ENCODE data around the gene GULP1.

- TF ChIP-seq, protein P1, sequence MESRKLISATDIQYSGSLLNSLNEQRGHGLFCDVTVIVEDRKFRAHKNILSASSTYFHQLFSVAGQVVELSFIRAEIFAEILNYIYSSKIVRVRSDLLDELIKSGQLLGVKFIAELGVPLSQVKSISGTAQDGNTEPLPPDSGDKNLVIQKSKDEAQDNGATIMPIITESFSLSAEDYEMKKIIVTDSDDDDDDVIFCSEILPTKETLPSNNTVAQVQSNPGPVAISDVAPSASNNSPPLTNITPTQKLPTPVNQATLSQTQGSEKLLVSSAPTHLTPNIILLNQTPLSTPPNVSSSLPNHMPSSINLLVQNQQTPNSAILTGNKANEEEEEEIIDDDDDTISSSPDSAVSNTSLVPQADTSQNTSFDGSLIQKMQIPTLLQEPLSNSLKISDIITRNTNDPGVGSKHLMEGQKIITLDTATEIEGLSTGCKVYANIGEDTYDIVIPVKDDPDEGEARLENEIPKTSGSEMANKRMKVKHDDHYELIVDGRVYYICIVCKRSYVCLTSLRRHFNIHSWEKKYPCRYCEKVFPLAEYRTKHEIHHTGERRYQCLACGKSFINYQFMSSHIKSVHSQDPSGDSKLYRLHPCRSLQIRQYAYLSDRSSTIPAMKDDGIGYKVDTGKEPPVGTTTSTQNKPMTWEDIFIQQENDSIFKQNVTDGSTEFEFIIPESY (IDR thresholded peaks at IDR 0.05; ENCODE audit: extremely low read depth, insufficient replicate concordance, low read length), result no peak
- TF ChIP-seq CTCF (IDR thresholded peaks at IDR 0.05 in 2 of 3, conservative IDR thresholded peaks at IDR 0.05 in 1 of 3; ENCODE audit: borderline replicate concordance in 1 of 3, insufficient read depth in 1 of 3, low read depth in 2 of 3, low read length in 2 of 3), result no peak
- no peak for TF ChIP-seq POLR2A (IDR thresholded peaks at IDR 0.05; ENCODE audit: borderline replicate concordance, extremely low read depth, insufficient read depth, insufficient read length)
- TF ChIP-seq SP1 (IDR thresholded peaks at IDR 0.05; ENCODE audit: low read depth), result no peak
- no peak for TF ChIP-seq SIN3A (IDR thresholded peaks at IDR 0.05; ENCODE audit: low read depth)
- TF ChIP-seq YY1 (IDR thresholded peaks at IDR 0.05; ENCODE audit: extremely low read depth, insufficient replicate concordance, low read depth, low read length), result no peak
- no peak for TF ChIP-seq EZH2phosphoT487 (IDR thresholded peaks at IDR 0.05; ENCODE audit: borderline replicate concordance)
- TF ChIP-seq POLR2AphosphoS5 (IDR thresholded peaks at IDR 0.05; ENCODE audit: low read depth, low read length), result no peak
- TF ChIP-seq TCF7L2 (IDR thresholded peaks at IDR 0.05; ENCODE audit: borderline replicate concordance, extremely low read depth, insufficient read depth, insufficient read length), result no peak
- TF ChIP-seq ZNF274 (IDR thresholded peaks at IDR 0.05; ENCODE audit: low read depth, low read length), result no peak
- TF ChIP-seq JUND (IDR thresholded peaks at IDR 0.05), result no peak
- TF ChIP-seq, protein P2, sequence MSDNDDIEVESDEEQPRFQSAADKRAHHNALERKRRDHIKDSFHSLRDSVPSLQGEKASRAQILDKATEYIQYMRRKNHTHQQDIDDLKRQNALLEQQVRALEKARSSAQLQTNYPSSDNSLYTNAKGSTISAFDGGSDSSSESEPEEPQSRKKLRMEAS (IDR thresholded peaks at IDR 0.05), result no peak
- no peak for TF ChIP-seq FOSL1 (IDR thresholded peaks at IDR 0.05; ENCODE audit: low read depth)
- TF ChIP-seq ZFX (IDR thresholded peaks at IDR 0.05), result no peak
These were observed 290.5 kb downstream of the GULP1 start for GRCh38 chr2:188582211-188582610.
